Measurements from ENCODE around the gene KCNC1.

KCNC1 gene

DNA sequence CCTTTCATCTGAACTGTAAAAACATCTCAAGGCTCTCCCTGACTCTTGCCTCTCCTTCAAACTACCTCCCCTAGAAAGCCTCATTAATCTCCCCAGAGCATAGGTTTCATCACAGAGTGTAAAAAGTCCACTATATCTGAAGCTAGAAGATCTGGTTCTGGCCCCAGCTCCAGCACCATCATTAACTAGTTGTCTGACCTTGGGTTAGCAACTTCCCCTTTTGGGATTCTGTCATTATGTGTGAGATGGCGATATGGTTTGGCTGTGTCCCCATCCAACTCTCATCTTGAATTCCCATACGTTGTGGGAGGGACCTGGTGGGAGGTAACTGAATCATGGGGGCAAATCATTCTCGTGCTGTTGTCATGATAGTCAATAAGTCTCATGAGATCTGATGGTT lies 97.3 kb downstream of the KCNC1 start:
- no peak for DNase-seq

Data from NCI-H187 (cell line).